SHP77 treated with DMSO at 0.1 percent for 48 hours (cell line): Measurements from ENCODE around the gene CD55.

ENCODE experiments used
- DNase-seq: peaks from one replicate; lab custom pipeline; 2025; lab: John Stamatoyannopoulos, UW

Gene CD55

DNA sequence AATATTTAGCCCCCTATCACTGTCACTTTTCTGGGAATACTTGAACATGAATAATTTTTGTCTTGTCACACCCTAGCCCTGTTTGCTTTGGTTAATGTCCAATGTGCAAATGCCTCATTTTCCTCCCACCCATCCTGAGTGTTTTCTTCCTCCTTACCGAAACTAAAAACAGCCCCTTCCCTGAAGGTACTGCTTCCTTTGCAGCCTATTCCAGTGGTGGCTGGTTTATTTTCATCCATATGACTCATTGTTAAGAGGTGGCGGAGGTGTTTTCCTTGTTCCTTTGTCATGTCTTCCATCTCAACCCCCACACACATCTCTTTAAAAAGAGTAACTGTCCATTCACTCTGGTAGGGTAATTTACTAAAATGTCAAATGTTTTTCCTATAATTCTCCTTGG, 40.4 kb downstream of the CD55 start:
- DNase-seq, result no peak

GRCh38 chr1:207362962-207363860, 41.7 kb downstream of the CD55 start:
- no peak for DNase-seq

DNA sequence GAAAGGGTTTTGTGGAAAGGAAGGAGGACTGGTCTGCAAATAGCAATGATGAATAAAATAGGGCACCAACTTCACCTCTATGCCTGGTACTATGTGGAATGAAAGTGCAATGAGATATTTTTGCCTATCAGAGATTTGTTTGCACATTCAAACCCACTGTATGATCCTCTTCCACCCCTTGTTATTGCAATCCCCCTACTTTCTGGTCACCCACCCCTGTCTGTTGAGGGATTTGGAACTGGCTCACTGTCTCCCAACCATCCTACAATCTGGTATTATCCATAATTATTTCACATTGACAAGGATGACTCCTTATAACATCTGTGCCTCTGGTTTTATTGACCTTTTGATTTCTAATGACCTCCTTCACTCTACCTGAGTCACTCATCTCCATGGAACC, 42.4 kb downstream of the CD55 start:
- DNase-seq, result no peak

GRCh38 chr1:207364614-207365013, 43.1 kb downstream of the CD55 start:
- no peak for DNase-seq

- DNase-seq, result no peak
Measured at GRCh38 chr1:207365063-207365462, 43.6 kb downstream of the CD55 start.

DNA sequence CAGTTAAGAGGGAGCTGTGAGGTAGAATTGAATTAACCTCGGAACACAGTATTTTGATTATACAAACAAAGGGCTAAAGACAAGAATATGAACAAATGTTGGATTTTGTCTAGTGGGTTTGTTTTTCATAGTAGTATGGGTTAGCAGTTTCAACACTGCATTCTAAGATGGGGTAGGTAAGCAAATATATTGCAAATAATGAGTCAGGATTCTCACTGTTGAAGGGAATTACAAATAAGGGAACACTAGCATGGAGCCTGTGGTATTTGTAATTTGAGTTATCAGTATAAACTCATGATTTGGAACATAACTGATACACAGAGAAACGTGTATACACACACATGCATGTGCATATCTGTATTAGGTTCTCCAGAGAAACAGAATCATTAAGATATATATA, 44.5 kb downstream of the CD55 start:
- DNase-seq, result no peak

DNA sequence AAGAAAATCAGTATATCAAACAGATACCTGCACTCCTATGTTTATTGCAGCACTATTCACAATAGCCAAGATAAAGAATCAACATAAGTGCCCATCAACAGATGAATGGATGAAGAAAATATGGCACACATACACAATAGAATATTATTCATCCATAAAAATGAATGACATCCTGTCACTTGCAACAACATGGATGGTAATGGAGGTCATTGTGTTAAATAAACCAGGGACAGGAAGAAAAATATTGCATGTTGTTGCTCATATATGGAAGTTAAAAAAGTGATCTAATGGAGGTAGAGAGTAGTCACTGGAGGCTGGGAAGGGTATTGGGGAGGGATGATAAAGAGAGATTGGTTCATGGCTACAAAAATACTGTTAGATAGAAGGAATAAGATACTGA, 67.2 kb downstream of the CD55 start:
- DNase-seq, result no peak

- DNase-seq, result no peak
Measured at GRCh38 chr1:207389728-207390464, 68.4 kb downstream of the CD55 start.

DNA sequence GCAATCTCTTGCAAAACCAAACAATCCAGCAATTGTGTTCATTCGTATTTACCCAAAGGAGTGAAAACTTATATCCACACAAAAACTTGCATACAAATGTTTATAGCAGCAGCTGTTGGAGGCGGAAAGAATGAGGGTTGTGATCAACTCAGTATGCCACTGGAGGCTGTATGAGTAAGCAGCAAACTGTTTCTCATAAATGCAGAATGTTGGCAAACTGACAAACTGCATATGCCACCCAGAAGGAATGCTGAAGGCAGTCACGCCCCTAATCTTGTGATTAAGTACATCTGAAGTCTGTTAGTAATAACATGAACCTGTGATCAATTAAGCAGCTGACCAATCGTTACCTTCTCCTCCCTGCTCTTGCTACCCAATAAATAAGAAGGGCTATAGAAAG, 72.1 kb downstream of the CD55 start:
- DNase-seq, result no peak

DNA sequence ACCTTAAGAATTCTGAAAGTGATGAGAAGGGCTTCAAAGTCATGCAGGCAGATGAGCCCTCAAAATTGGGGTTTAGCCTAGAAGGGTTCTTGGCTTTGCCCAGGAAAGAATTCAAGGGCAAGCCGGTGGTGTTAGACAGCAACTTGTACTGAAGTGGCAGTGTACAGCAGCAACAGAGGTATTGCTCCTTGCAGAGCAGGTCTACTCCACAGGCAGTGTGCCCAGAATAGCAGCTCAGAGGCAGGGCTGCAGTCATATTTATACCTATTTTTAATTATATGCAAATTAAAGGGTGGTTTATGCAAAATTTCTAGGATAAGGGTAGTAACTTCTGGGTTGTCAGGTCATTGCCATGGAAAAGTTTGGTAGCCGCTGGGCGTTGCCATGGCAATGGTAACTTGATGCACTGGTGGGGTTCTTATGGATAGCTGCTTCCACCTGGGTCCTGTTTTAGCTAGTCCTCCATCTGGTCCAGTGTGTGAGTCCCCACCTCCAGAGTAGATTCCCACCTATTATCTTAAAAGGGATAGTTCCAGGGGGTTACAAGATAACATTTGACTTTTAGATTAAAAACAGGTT, 74.8 kb downstream of the CD55 start:
- DNase-seq, result no peak

GRCh38 chr1:207397525-207397926, 76.0 kb downstream of the CD55 start:
- no peak for DNase-seq

DNA sequence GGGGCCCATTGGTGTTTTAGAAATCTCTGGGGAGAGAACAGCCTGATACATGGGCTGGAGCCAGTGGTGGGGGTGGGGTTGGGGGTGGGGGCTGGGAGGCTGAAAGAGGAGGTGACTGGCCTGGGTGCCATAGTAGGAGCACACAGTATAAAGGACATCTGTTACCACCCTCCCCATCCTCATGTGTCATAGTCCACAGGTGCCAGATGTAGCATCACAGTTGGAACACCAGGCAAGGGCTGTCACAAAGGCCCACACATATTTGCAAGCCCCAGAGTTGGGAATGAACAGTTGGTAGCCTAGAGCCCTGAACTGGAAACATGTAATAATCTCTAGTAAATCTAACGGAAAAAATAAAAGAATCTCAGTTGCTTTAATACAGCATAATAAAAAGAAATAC, 77.5 kb downstream of the CD55 start:
- DNase-seq, result no peak

GRCh38 chr1:207401578-207401977, 80.1 kb downstream of the CD55 start:
- no peak for DNase-seq

- DNase-seq, result no peak
Measured at GRCh38 chr1:207402744-207403143, 81.3 kb downstream of the CD55 start.

DNA sequence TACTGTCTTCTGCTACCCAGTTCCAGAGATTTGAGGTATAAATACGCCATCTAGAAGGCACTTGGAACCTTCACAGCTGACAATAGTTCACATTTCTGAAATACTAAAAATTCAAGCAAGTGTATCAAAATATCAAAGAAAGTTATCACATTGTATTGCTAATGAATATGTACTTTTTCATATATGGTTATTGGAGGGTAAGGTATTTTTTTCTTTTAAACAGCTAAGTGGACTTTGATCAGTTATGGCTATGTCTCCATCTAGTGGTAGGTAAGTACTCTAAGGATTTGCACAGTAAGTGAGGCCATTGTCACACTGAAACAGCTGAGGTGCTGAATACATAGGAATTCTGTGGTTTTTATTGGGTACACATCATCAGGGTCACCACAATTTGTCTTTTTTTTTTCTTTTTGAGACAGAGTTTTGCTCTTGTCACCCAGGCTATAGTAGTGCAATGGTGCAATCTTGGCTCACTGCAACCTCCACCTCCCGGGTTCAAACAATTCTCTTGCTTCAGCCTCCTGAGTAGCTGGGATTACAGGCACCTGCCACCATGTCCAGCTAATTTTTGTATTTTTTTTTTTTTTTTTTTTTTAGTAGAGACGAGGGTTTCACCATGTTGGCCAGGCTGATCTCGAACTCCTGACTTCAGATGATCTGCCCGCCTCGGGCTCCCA, 83.5 kb downstream of the CD55 start:
- DNase-seq, result peak; percentile 34

- no peak for DNase-seq
Measured at GRCh38 chr1:207405814-207406213, 84.3 kb downstream of the CD55 start.

DNA sequence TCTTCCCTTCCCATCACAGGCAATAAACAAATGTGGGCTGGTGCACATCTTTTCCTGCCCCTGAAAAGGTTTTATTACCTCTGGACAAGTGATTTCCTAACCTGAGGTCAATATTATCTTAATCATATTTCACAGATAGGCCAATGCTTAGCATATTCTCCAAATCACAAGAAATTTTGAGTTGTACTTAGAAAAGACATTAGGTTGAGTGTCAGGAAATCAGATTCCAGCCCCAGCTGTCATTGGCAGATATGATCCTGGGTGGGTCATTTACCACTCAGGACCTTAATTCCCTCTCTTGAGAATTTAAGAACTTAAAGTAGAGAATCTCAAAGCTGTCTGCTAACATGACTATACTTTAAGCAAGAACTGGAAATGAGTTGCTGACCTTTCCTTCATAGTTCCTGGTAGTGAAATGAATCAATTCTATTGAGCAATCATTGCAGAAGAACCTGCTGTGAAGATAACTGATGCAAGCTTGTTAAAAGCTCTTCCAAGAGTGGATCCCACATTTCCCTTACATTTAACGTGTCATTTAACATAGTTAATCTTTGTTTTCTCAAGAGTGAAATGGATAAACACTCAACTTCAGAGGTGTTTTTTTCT, 86.3 kb downstream of the CD55 start:
- DNase-seq, result no peak
